HG03095 (cell line): ENCODE data around the gene FOXP1.

Experiments
- ATAC-seq: cut with Tn5 transposase; IDR thresholded peaks from one replicate; pipeline ENCODE4 v1.9.1; 2021; ENCODE audit warnings: moderate library complexity; ENCODE audit not compliant: unreplicated experiment

The FOXP1 gene

GRCh38 chr3:71565976-71566375 is 17.6 kb downstream of the FOXP1 start:
- ATAC-seq = no peak

- no peak for ATAC-seq
These were observed 18.2 kb downstream of the FOXP1 start for GRCh38 chr3:71565316-71565715.

GRCh38 chr3:71564361-71564760 is 19.2 kb downstream of the FOXP1 start:
- ATAC-seq = no peak

- ATAC-seq = peak; percentile 66
These were observed 19.7 kb downstream of the FOXP1 start for GRCh38 chr3:71563827-71564226.

- no peak for ATAC-seq
These were observed 20.6 kb downstream of the FOXP1 start for GRCh38 chr3:71562938-71563337.

GRCh38 chr3:71560665-71561064 is 22.9 kb downstream of the FOXP1 start:
- ATAC-seq = no peak

GRCh38 chr3:71559578-71560162 is 23.9 kb downstream of the FOXP1 start:
- ATAC-seq = no peak

GRCh38 chr3:71559021-71559420 is 24.5 kb downstream of the FOXP1 start:
- no peak for ATAC-seq

- peak; percentile 59 for ATAC-seq
These were observed 28.9 kb downstream of the FOXP1 start for GRCh38 chr3:71554649-71555048.

GRCh38 chr3:71551311-71551919 is 32.1 kb downstream of the FOXP1 start:
- ATAC-seq = no peak

- no peak for ATAC-seq
These were observed 33.6 kb downstream of the FOXP1 start for GRCh38 chr3:71549951-71550350.

GRCh38 chr3:71548705-71549384 is 34.7 kb downstream of the FOXP1 start:
- ATAC-seq = peak; percentile 94

GRCh38 chr3:71547249-71548198 is 36.0 kb downstream of the FOXP1 start:
- ATAC-seq = no peak

- no peak for ATAC-seq
These were observed 36.7 kb downstream of the FOXP1 start for GRCh38 chr3:71546821-71547220.

GRCh38 chr3:71545330-71545729 is 38.2 kb downstream of the FOXP1 start:
- ATAC-seq = no peak

GRCh38 chr3:71543371-71544016 is 40.0 kb downstream of the FOXP1 start:
- ATAC-seq = peak; percentile 14

- ATAC-seq = peak; percentile 66
These were observed 40.8 kb downstream of the FOXP1 start for GRCh38 chr3:71542521-71543370.

GRCh38 chr3:71541313-71541712 is 42.2 kb downstream of the FOXP1 start:
- ATAC-seq = no peak

- no peak for ATAC-seq
These were observed 46.3 kb downstream of the FOXP1 start for GRCh38 chr3:71537211-71537611.
